Transverse colon (tissue), 4 donors: Measurements from ENCODE around the gene SPOUT1.
A peak's percentile ranks its signal among the peaks of the same experiment; 100 is the strongest.

Experiments
- CTCF ChIP-seq, 5 experiments: fragments of 200-600 bp in 3 of 5; fragments of 450-650 bp in 2 of 5; sonication (generic) in 3 of 5; IDR thresholded peaks; 1 replicate in 2 of 5; 2 replicates in 3 of 5; pipeline ENCODE4 v1.5.1; 2016 to 2017; ENCODE audit warnings: antibody characterized with exemption in 5 of 5, inconsistent platforms in 3 of 5, mild to moderate bottlenecking in 2 of 5, moderate library complexity in 1 of 5
- EP300 ChIP-seq: sonication (generic); formaldehyde crosslinking; IDR thresholded peaks from one replicate; pipeline ENCODE4 v1.6.1; 2017; ENCODE audit warnings: antibody characterized with exemption, low read depth
- POLR2A ChIP-seq: fragments of 450-650 bp; IDR thresholded peaks from one replicate; pipeline ENCODE4 v1.6.1; 2016; ENCODE audit warnings: antibody characterized with exemption, mild to moderate bottlenecking, moderate library complexity
- POLR2AphosphoS5 ChIP-seq, 3 donors: sonication (generic); formaldehyde crosslinking; IDR thresholded peaks; one replicate each; pipeline ENCODE4 v1.6.1; 2016; ENCODE audit warnings: antibody characterized with exemption in 3 of 3

GRCh38 chr9:128771745-128772519 is 57.7 kb downstream of the SPOUT1 start, which contains the start of gene ZER1:
- TF ChIP-seq CTCF (IDR thresholded peaks at IDR 0.05) = peak in 1 of 5 experiments; percentile 9
- peak; percentile 59 for TF ChIP-seq EP300
- TF ChIP-seq POLR2A = peak; percentile 75
- peak; percentile 82 to 88 (median 88) for TF ChIP-seq POLR2AphosphoS5 (IDR thresholded peaks at IDR 0.05)
